GM21717 (cell line): ENCODE data around the gene SLC25A19.

Experiments
- ATAC-seq: cut with Tn5 transposase; IDR thresholded peaks from one replicate; pipeline ENCODE4 v1.9.1; 2021; ENCODE audit warnings: mild to moderate bottlenecking, moderate library complexity; ENCODE audit not compliant: unreplicated experiment

The SLC25A19 gene

GRCh38 chr17:75289115-75289831, at the start of gene SLC25A19:
SLC25A19 (minus strand) TSS chr17:75289433; CDS start chr17:75286764, 2,669 bp downstream.
- peak; percentile 77 for ATAC-seq

- no peak for ATAC-seq
Measured at GRCh38 chr17:75338335-75338734, 49.1 kb upstream of the SLC25A19 start.

- no peak for ATAC-seq
Measured at GRCh38 chr17:75335315-75335714, 46.1 kb upstream of the SLC25A19 start.

GRCh38 chr17:75334723-75335122, 45.5 kb upstream of the SLC25A19 start:
- no peak for ATAC-seq

GRCh38 chr17:75331671-75332070, 42.4 kb upstream of the SLC25A19 start:
- ATAC-seq, result no peak

GRCh38 chr17:75327757-75328156, 38.5 kb upstream of the SLC25A19 start:
- no peak for ATAC-seq

- ATAC-seq, result no peak
Measured at GRCh38 chr17:75326226-75326848, 37.1 kb upstream of the SLC25A19 start.

- no peak for ATAC-seq
Measured at GRCh38 chr17:75325827-75326225, 36.6 kb upstream of the SLC25A19 start.

- ATAC-seq, result no peak
Measured at GRCh38 chr17:75325348-75325747, 36.1 kb upstream of the SLC25A19 start.

- ATAC-seq, result no peak
Measured at GRCh38 chr17:75321506-75321905, 32.3 kb upstream of the SLC25A19 start.

- ATAC-seq, result no peak
Measured at GRCh38 chr17:75319904-75320691, 30.9 kb upstream of the SLC25A19 start.

GRCh38 chr17:75318615-75319222, 29.5 kb upstream of the SLC25A19 start:
- ATAC-seq, result no peak

- ATAC-seq, result no peak
Measured at GRCh38 chr17:75318211-75318610, 29.0 kb upstream of the SLC25A19 start.

- no peak for ATAC-seq
Measured at GRCh38 chr17:75317671-75318070, 28.4 kb upstream of the SLC25A19 start.

GRCh38 chr17:75316253-75316652, 27.0 kb upstream of the SLC25A19 start:
- ATAC-seq, result no peak

GRCh38 chr17:75315541-75316243, 26.5 kb upstream of the SLC25A19 start:
- ATAC-seq, result no peak

GRCh38 chr17:75313941-75314551, 24.8 kb upstream of the SLC25A19 start:
- ATAC-seq, result peak; percentile 57

GRCh38 chr17:75308732-75309629, 19.7 kb upstream of the SLC25A19 start:
- ATAC-seq, result no peak
